Fibroblast of lung (primary cell): ENCODE data around the gene TRIM44. TPM values are rescaled to one million over a fixed set of nuclear protein-coding genes. Genes with fewer than 3 reads are reported as not detected.

Experiments used
- DNase-seq, 2 donors: peaks; one replicate each; pipeline versions ENCODE4 v3.0.0 to v3.0.0-alpha.2; 2010; ENCODE audit warnings: low read depth in 2 of 2
- H2AFZ ChIP-seq: 2 replicates; pipeline ENCODE4 v1.5.1; 2012; ENCODE audit warnings: low read length, control low read depth, inconsistent platforms
- H3K27ac ChIP-seq: 2 replicates; pipeline ENCODE4 v1.5.1; 2011; ENCODE audit warnings: low read length, control low read depth; ENCODE audit not compliant: insufficient read depth
- H3K27me3 ChIP-seq: 2 replicates; pipeline ENCODE4 v1.5.1; 2011; ENCODE audit warnings: mild to moderate bottlenecking, low read length; ENCODE audit not compliant: control insufficient read depth, insufficient read depth
- H3K36me3 ChIP-seq: 2 replicates; pipeline ENCODE4 v1.5.1; 2011; ENCODE audit warnings: low read length; ENCODE audit not compliant: control insufficient read depth, insufficient read depth
- H3K4me1 ChIP-seq: 2 replicates; pipeline ENCODE4 v1.5.1; 2011; ENCODE audit warnings: low read length; ENCODE audit not compliant: control insufficient read depth, insufficient read depth; ENCODE audit errors: extremely low read depth
- H3K4me2 ChIP-seq: 2 replicates; pipeline ENCODE4 v1.5.1; 2011; ENCODE audit warnings: low read length, control low read depth; ENCODE audit not compliant: insufficient read depth; ENCODE audit errors: extremely low read depth
- H3K4me3 ChIP-seq, 4 experiments: fragments of 200-600 bp in 1 of 4; sonication (generic) in 1 of 4; replicated peaks in 1 of 4; 2 replicates each; pipeline ENCODE4 v1.5.1; 2011 to 2016; ENCODE audit warnings: low read length in 4 of 4, low read depth in 3 of 4, mild to moderate bottlenecking in 3 of 4, control low read depth in 2 of 4, inconsistent platforms in 1 of 4, mixed read lengths in 1 of 4; ENCODE audit not compliant: insufficient read depth in 1 of 4; ENCODE audit errors: control extremely low read depth in 1 of 4
- H3K79me2 ChIP-seq: 2 replicates; pipeline ENCODE4 v1.5.1; 2012; ENCODE audit warnings: mild to moderate bottlenecking, low read length, inconsistent platforms; ENCODE audit not compliant: control insufficient read depth, insufficient read depth
- H3K9ac ChIP-seq: 2 replicates; pipeline ENCODE4 v1.5.1; 2011; ENCODE audit warnings: mild to moderate bottlenecking, low read length, control low read depth; ENCODE audit not compliant: insufficient read depth
- H3K9me3 ChIP-seq: 2 replicates; pipeline ENCODE4 v1.5.1; 2012; ENCODE audit warnings: low read depth, low read length; ENCODE audit not compliant: control insufficient read depth, insufficient read depth
- H4K20me1 ChIP-seq: 2 replicates; pipeline ENCODE4 v1.5.1; 2011; ENCODE audit warnings: low read length; ENCODE audit not compliant: control insufficient read depth, insufficient read depth; ENCODE audit errors: extremely low read depth
- EZH2 ChIP-seq: IDR thresholded peaks from 2 replicates; pipeline ENCODE4 v1.5.1; 2012; ENCODE audit warnings: low read length, control low read depth, mild to moderate bottlenecking; ENCODE audit errors: missing control alignments
- polyA plus RNA-seq, 2 donors: library from polyadenylated mRNA; depleted of rRNA in 1 of 2; stranded (reverse) in 1 of 2; unstranded in 1 of 2; fragments of >200 nt; gene quantifications; 2 replicates each; pipeline ENCODE4 v1.2.1, GENCODE V29; 2011 to 2012; ENCODE audit warnings: missing spikeins in 1 of 2
- total RNA-seq: library from RNA; depleted of rRNA; stranded (reverse); fragments of >200 nt; gene quantifications from 2 replicates; pipeline ENCODE4 v1.2.1, GENCODE V29; 2014
- TF ChIP-seq, protein P1 (sequence below), 2 donors: IDR thresholded peaks in 1 of 2; conservative IDR thresholded peaks in 1 of 2; 1 replicate in 1 of 2; 2 replicates in 1 of 2; pipeline ENCODE4 v1.5.1; 2011 to 2012; ENCODE audit warnings: low read length in 2 of 2, control low read depth in 1 of 2, inconsistent platforms in 1 of 2, low read depth in 1 of 2, mild to moderate bottlenecking in 1 of 2

The TRIM44 gene
- total and polyA plus RNA-seq, 2 donors (not counting 1 experiment from before 2014, with no cell fraction given) = 10.4 to 78.3 TPM

DNA sequence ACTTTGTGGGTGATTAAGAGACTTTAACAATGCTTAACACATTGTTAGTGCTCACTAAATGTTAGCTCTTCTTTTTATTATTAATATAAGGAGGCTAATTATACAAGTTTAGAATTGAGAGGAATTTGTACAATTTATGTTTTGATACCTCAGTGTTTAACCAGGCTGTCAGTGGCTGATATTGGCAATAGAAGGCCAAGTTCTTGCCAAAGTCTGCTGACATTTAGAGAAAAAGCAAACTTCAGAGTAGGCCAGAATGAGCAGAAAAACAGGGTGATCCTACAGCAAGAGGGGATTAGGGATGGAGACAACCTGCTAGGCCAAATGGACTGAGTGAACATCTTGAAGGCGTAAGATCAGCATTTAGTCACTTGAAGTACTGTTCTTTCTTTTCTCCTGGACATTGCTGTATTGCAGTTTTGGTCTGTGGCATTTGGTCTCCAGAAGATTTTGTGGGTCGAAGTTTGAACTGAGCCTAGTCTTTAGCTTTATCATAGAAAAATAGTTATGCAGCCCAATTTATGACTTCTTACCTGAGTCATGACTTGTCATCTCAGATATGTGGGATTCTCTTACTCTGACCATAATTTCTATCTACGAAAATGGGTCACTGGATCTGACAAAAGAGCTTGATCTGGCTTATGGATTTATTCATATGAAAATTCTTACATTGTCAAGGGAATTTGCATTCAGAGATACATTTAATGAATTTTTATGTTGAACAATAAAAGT, 9.0 kb downstream of the TRIM44 start:
- DNase-seq = no peak
- Histone ChIP-seq H4K20me1 (peaks cover 8% of the 10 kb centered on the region), H3K4me2 (no peak overlapping the region)

DNA sequence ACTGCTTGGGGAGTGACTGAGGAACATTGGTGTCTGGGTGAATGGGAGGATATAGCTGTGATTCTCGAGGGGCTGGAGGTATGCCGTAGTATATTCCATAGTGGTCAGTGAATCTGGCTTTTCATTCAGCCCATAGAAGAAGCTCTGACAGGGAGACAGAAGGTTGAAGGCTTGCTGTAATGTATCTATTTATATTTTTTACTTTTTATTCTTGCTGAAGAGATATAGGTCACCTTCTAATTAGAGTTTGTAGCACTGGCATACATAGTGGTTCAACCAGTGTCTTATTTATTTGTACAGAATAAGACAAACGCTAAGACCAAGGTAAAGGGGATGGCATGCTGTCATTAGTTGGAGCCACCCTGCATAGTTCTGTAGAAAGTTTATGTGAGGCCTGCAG, 10.0 kb downstream of the TRIM44 start:
- Histone ChIP-seq H3K27me3 (no peaks in the 10 kb centered on the region), H3K27ac (no peak overlapping the region), H3K36me3 (no peaks in the 10 kb centered on the region), H3K4me1 (peaks cover 4% of the 10 kb centered on the region), H3K4me2 (no peak overlapping the region), H3K79me2 (peaks cover 81% of the 10 kb centered on the region), H3K9ac (no peak overlapping the region), H3K4me3 (no peak overlapping the region), H4K20me1 (peaks cover 8% of the 10 kb centered on the region), H2AFZ (no peak overlapping the region), H3K9me3 (no peaks in the 10 kb centered on the region)
- no peak for DNase-seq
- TF ChIP-seq, protein P1, sequence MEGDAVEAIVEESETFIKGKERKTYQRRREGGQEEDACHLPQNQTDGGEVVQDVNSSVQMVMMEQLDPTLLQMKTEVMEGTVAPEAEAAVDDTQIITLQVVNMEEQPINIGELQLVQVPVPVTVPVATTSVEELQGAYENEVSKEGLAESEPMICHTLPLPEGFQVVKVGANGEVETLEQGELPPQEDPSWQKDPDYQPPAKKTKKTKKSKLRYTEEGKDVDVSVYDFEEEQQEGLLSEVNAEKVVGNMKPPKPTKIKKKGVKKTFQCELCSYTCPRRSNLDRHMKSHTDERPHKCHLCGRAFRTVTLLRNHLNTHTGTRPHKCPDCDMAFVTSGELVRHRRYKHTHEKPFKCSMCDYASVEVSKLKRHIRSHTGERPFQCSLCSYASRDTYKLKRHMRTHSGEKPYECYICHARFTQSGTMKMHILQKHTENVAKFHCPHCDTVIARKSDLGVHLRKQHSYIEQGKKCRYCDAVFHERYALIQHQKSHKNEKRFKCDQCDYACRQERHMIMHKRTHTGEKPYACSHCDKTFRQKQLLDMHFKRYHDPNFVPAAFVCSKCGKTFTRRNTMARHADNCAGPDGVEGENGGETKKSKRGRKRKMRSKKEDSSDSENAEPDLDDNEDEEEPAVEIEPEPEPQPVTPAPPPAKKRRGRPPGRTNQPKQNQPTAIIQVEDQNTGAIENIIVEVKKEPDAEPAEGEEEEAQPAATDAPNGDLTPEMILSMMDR (conservative IDR thresholded peaks at IDR 0.05 in 1 of 2, IDR thresholded peaks at IDR 0.05 in 1 of 2; ENCODE audit: low read depth in 1 of 2, low read length in 2 of 2) = no peak
- TF ChIP-seq EZH2 = no peak

More for the DNA sequence above, 9.0 kb downstream of the TRIM44 start:
- H3K27ac ChIP-seq = no peak overlapping the region
- no peaks in the 10 kb centered on the region for H3K9me3 ChIP-seq
- H3K27me3 ChIP-seq = no peaks in the 10 kb centered on the region
- H2AFZ ChIP-seq = no peak overlapping the region
- H3K4me1 ChIP-seq = peaks cover 4% of the 10 kb centered on the region
- no peaks in the 10 kb centered on the region for H3K36me3 ChIP-seq
- no peak overlapping the region for H3K9ac ChIP-seq
- peaks cover 84% of the 10 kb centered on the region for H3K79me2 ChIP-seq
- TF ChIP-seq EZH2 = no peak
- TF ChIP-seq, protein P1 (conservative IDR thresholded peaks at IDR 0.05 in 1 of 2, IDR thresholded peaks at IDR 0.05 in 1 of 2; ENCODE audit: low read depth in 1 of 2, low read length in 2 of 2) = no peak
- no peak overlapping the region for H3K4me3 ChIP-seq

DNA sequence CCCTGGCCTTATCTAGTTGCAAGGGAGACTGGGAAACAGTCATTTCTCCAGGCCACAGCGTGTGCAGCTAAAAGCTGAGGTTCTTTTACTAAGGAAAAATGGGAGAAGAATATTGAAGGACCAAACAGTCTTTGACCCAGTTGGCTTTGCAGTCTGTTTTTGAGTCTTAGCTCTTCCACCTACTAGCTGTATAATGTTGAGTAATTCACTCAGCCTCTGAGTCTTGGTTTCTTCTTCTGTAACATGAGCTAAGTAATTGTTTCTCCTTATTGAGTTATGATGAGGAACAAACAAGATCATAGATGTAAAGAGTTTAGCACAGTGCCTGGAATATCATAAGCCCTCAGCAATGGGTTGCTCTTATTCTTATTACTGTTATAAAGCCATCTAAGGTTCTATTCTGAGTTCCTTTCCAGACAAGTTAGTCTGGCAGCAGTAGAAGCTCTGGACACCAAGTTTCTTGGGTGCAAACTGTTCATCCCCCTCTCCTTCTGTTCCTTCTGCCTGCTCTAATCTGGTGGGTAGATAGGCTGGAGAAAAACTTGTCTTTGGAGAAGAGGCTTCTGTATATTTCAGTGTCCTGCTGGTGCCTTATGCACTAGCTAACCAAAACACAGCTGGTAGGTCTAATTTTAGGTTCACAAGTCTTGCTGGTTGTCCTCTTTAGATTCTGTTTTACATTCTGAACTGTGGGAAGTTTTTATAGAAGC, 13.5 kb downstream of the TRIM44 start:
- TF ChIP-seq, protein P1 (conservative IDR thresholded peaks at IDR 0.05 in 1 of 2, IDR thresholded peaks at IDR 0.05 in 1 of 2; ENCODE audit: low read depth in 1 of 2, low read length in 2 of 2) = no peak
- no peak for TF ChIP-seq EZH2
- H3K27ac ChIP-seq = no peak overlapping the region
- H3K79me2 ChIP-seq = peaks cover 65% of the 10 kb centered on the region
- no peak overlapping the region for H2AFZ ChIP-seq
- no peak overlapping the region for H3K4me3 ChIP-seq
- no peaks in the 10 kb centered on the region for H3K27me3 ChIP-seq
- H3K9me3 ChIP-seq = no peaks in the 10 kb centered on the region
- H4K20me1 ChIP-seq = peaks cover 6% of the 10 kb centered on the region
- no peak overlapping the region for H3K9ac ChIP-seq
- peaks cover 4% of the 10 kb centered on the region for H3K4me1 ChIP-seq
- no peak overlapping the region for H3K4me2 ChIP-seq
- H3K36me3 ChIP-seq = no peaks in the 10 kb centered on the region
- DNase-seq = peak in 1 of 2 donors; percentile 70
